Choroid plexus epithelial cell (primary cell): ENCODE measurements around the gene HJV.
"Not testable (repeated sequence)": the region's sequence is repeated elsewhere in the genome, so short reads cannot be mapped to it uniquely, and the experiment has no call there.

ENCODE experiments used
- DNase-seq: peaks from one replicate; pipeline ENCODE4 v3.0.0-alpha.2; 2010; ENCODE audit warnings: low read depth
- H3K4me3 ChIP-seq: 2 replicates; pipeline ENCODE4 v1.5.1; 2011; ENCODE audit warnings: low read depth, mild to moderate bottlenecking, control low read depth, low read length, moderate library complexity
- TF ChIP-seq, protein P1 (sequence below): conservative IDR thresholded peaks from 2 replicates; pipeline ENCODE4 v1.5.1; 2011; ENCODE audit warnings: low read depth, mild to moderate bottlenecking, control low read depth, inconsistent platforms, low read length, moderate library complexity

Gene HJV, protein sequence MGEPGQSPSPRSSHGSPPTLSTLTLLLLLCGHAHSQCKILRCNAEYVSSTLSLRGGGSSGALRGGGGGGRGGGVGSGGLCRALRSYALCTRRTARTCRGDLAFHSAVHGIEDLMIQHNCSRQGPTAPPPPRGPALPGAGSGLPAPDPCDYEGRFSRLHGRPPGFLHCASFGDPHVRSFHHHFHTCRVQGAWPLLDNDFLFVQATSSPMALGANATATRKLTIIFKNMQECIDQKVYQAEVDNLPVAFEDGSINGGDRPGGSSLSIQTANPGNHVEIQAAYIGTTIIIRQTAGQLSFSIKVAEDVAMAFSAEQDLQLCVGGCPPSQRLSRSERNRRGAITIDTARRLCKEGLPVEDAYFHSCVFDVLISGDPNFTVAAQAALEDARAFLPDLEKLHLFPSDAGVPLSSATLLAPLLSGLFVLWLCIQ

DNA sequence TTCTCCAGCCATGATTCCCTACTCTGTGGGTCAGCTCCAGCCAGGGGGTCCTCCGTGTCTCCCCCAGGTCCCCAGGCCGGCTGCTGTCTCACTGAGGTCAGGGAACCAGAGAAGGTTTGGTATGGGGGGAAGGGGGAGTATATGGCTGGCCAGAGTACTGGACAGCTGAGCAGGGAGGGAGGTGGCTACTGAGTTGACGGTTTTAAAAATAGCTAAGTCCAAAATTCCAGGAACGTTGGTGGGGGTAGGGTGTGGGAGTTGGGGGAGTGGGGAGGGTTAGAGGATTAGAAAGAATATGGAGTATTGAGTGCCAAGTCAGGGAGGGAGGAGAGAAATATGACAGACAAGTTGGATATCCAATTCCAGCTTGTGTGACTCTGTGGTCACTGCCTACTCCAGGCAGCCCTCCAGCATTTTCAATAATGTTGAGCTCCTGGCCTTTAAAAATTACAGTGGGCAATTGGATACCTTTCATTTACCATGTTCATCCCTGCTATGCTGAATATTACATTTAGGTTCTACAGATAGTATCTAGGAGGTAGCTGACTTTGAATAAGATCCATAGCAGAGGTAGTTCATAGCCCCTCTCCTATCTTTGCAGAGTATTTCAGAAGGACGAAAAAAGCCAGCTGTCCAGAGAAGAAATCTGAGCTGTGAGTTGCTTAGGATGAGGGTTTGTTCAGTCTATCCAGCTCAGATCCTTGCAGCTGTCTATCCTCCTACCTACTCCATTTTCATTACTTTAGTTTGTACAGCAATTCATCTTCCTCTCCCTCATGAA is at the start of gene HJV:
TSS of gene HJV (minus strand) at position 114 of the 781 bp plus-strand sequence. CDS start 1,504 bp downstream, outside the sequence.
- TF ChIP-seq, protein P1, sequence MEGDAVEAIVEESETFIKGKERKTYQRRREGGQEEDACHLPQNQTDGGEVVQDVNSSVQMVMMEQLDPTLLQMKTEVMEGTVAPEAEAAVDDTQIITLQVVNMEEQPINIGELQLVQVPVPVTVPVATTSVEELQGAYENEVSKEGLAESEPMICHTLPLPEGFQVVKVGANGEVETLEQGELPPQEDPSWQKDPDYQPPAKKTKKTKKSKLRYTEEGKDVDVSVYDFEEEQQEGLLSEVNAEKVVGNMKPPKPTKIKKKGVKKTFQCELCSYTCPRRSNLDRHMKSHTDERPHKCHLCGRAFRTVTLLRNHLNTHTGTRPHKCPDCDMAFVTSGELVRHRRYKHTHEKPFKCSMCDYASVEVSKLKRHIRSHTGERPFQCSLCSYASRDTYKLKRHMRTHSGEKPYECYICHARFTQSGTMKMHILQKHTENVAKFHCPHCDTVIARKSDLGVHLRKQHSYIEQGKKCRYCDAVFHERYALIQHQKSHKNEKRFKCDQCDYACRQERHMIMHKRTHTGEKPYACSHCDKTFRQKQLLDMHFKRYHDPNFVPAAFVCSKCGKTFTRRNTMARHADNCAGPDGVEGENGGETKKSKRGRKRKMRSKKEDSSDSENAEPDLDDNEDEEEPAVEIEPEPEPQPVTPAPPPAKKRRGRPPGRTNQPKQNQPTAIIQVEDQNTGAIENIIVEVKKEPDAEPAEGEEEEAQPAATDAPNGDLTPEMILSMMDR, result no peak
- no peak for DNase-seq

DNA sequence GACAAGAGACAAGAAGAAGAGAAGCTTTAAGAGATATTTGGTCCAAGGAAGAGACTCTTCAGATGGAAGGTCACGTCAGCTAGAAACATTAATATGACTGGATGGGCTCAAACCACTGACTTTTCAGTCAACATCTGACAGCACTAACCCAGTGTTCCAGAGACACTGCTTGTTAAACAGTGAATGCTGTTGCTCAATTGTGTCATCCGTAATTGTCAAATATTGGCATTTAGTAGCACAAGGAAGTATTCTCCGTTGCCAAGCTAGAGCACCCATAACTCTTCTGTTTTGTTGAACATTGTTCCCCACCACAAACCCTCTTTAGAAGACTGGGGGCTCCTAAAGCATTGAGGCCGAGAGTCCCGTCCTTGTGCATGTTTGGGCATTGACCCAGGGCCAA is 37.6 kb upstream of the HJV start:
- H3K4me3 ChIP-seq, DNase-seq: not testable (repeated sequence)

More for the DNA sequence above, at the start of gene HJV:
- H3K4me3 ChIP-seq, result no peak within 1 kb of the TSS

DNA sequence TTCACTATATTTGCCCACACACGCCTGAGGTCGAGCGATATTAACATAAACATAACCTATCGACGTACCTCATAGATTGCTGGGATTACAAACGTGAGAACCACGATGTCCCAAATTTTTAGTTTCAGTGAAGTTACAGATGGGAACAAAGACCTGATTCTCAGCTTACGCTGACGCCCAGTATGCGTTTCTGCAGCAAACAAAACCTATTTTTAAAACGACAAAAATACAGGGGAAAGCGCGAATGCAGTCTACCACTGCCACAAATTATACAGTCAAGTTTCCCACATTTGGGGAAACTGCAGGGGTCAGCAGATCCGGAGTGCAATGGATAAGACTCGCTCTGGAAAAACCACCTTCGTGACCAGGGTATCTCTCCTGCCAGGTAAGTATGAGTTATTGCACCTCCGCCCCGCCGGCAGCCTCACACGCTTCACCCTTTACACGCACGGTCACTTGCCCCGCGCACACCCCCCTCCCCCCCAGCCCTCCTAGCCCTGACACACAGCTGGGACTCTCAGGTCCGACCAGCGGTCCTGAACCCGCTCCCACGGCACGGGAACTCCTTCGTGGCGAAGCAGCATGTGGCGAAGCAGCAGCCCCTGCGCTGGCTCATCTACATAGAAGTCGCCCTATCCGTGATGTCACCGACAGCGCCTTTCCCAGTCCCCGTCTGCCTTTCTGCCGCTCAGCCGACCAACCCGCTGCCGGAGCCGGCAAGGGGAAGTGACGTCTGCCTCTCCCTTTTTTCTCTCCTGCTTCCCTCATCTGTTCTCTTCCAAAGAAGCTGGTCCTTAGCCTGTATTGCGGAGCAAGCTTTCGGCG is 30.5 kb upstream of the HJV start:
- DNase-seq, result peak; percentile 98
- peak overlapping the region; percentile 51 for H3K4me3 ChIP-seq

DNA sequence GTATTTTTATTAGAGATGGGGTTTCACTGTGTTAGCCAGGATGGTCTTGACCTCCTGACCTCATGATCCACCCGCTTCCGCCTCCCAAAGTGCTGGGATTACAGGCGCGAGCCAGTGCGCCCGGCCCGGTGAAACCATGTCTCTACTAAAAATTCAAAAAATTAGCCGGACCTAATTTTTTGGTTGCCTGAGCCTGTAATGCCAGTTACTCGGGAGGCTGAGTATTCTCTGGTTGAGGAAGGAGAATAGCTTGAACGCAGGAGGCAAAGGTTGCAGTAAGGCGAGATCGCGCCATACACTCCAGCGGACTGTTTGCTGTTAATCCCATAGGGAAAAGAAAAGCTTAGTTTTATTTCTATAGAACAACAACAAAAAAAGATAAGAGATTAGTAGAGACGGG is 29.9 kb upstream of the HJV start:
- TF ChIP-seq, protein P1, result no peak
- peak overlapping the region; percentile 51 for H3K4me3 ChIP-seq
- no peak for DNase-seq

DNA sequence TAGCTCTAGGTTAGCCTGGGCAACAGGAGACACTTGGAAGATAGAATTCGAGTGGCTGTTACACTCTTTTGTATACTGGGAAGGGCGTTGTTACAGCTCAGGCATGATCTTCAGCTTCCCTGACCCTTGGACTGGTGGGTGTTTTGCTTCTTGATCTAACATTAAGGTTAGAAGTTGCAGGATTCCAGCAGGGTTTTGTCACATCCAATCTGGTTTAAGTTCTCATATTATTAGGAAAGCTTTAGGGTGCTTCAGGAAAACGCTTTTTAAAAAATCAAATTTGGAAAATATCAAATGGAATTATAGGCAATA is 29.1 kb upstream of the HJV start:
- H3K4me3 ChIP-seq, DNase-seq: not testable (repeated sequence)

DNA sequence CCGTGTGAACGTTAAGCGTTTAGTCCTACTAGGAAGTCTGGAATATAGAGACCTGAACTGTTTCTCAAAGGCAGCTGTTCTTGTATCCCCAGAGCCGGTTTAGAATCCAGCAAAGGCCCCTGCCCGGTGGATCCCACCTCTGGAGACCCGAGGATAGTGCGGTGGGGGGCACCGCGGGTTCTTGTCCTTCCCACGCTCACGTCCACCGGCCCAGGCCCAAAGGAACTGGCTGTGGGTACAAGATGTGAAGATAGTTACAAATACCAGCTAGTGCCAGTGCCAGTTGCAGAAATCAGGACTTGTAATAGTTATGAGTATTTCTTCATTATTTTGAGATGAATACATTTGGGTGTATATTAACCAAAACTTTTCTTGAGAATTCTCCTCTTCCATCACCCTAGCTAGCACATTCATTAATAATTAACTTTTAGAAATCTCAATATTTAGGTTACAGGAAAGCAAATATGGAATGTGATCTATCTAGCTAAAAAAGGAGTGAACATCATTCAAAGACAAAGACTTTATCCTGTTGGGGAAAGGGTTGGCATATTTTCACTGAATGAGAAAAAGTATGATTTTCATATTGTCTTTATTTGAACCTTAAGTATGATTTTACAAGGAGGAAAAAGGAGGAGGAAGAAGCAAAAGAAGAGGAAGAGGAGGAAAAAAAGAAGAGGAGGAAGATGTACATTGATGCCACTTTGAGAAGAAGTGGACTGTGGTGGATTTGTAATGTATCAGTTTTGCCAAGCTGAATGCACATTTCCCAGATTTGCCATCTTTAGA is 28.5 kb upstream of the HJV start:
- H3K4me3 ChIP-seq, DNase-seq: not testable (repeated sequence)

DNA sequence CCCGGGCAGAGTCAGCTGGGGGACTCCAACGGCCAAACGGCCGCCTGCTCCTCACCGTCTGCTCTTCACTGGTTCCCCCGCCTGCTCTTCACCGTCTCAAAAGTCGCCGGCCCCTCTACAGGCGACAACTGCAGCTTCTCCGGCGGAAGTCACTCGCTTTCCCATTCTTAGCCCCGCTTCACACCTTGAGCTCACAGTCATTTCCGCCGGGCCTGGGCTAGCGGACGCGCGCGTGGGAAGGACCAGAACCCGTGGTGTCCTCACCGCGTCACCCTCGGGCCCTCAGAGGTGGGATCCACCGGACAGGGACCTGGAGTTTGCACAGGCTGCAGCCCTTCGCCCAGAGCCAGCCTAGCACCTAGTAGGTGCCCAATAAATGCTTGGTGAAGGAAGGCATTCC is 27.9 kb upstream of the HJV start:
- TF ChIP-seq, protein P1, result no peak
- no peak overlapping the region for H3K4me3 ChIP-seq
- DNase-seq, result no peak

DNA sequence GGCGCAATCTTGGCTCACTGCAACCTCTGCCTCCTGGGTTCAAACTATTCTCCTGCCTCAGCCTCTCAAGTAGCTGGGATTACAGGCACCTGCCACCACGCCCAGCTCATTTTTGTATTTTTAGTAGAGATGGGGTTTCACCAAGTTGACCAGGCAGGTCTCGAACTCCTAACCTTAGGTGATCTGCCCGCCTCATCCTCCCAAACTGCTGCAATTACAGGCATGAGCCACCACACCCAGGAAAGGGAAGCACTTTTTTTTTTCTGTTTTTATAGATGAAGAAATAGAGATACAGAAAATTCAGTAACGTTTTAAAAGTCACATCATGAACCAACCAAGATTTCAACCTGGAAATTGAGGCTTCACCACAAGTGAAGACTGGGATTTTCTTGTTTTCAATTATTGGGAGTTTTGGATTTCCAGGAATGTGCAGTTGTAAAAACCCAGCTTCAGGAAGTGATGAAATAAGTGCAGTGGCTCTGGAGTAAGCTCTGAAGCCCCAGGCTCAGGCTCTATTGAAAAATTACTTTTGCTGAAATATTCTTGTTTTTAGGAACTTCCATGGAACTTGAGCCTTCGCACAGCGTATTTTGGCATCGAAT is 27.1 kb upstream of the HJV start:
- DNase-seq, result peak; percentile 48
- not testable (repeated sequence) for H3K4me3 ChIP-seq

DNA sequence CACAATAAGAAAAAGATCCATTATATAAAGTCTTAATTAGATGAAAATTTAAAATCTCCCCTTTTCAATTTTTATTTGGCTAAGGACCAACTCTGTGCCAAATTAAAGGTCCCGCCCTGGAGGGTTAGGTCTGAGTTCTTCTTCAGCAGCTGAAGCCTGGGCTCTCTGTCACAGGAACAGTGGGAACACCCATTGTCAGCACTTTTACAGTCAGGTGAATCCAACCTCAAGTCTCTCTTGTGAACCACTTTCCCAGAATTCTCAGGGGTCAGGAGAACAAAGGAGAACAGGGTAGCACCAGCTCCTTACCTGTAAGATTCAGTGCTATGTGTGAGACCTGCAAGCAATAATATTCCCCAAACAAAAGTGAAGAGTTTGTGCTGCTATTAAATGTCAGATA is 25.1 kb upstream of the HJV start:
- no peak overlapping the region for H3K4me3 ChIP-seq
- TF ChIP-seq, protein P1, result no peak
- DNase-seq, result no peak
